Activated CD4-positive, alpha-beta T cell treated with anti-CD3 and anti-CD28 coated beads for 24 hours (primary cell): ENCODE results near the gene KDM4C.
"Not testable (repeated sequence)": the region's sequence is repeated elsewhere in the genome, so short reads cannot be mapped to it uniquely, and the experiment has no call there.

Experiments used
- DNase-seq, 2 donors: peaks; one replicate each; pipeline ENCODE4 v3.0.0-alpha.2; 2020; ENCODE audit warnings: low read depth in 2 of 2

KDM4C gene

GRCh38 chr9:6757456-6758247 is at the start of gene KDM4C:
KDM4C (plus strand) TSS chr9:6757973; CDS start chr9:6792989, 35,016 bp downstream.
- peak; percentile 81 to 90 for DNase-seq

- DNase-seq: no peak
These were observed 49.0 kb upstream of the KDM4C start for GRCh38 chr9:6708732-6709131.

GRCh38 chr9:6711403-6711802 is 46.4 kb upstream of the KDM4C start:
- DNase-seq: no peak

GRCh38 chr9:6712041-6712440 is 45.7 kb upstream of the KDM4C start:
- DNase-seq: no peak

GRCh38 chr9:6714176-6714575 is 43.6 kb upstream of the KDM4C start:
- DNase-seq: no peak

GRCh38 chr9:6715153-6715754 is 42.5 kb upstream of the KDM4C start:
- not testable (repeated sequence) for DNase-seq

- DNase-seq: peak; percentile 49 to 65
These were observed 41.8 kb upstream of the KDM4C start for GRCh38 chr9:6715755-6716643.

GRCh38 chr9:6716766-6717165 is 41.0 kb upstream of the KDM4C start:
- no peak for DNase-seq

GRCh38 chr9:6723881-6724420 is 33.8 kb upstream of the KDM4C start:
- DNase-seq: no peak

- DNase-seq: no peak
These were observed 24.5 kb upstream of the KDM4C start for GRCh38 chr9:6733257-6733656.

- no peak for DNase-seq
These were observed 23.9 kb upstream of the KDM4C start for GRCh38 chr9:6733831-6734230.

- DNase-seq: no peak
These were observed 22.4 kb upstream of the KDM4C start for GRCh38 chr9:6735422-6735821.

GRCh38 chr9:6739218-6739617 is 18.6 kb upstream of the KDM4C start:
- DNase-seq: no peak

- DNase-seq: not testable (repeated sequence)
These were observed 8.9 kb upstream of the KDM4C start for GRCh38 chr9:6748861-6749260.

GRCh38 chr9:6754861-6755260 is 2.9 kb upstream of the KDM4C start:
- DNase-seq: not testable (repeated sequence)

- DNase-seq: peak; percentile 54 to 55
These were observed 679 bp upstream of the KDM4C start for GRCh38 chr9:6757132-6757455.

GRCh38 chr9:6758248-6758497 is 400 bp downstream of the KDM4C start:
- no peak for DNase-seq

GRCh38 chr9:6758498-6759184 is 868 bp downstream of the KDM4C start:
- peak; percentile 4 to 27 for DNase-seq

GRCh38 chr9:6759185-6759977 is 1.6 kb downstream of the KDM4C start:
- DNase-seq: peak in 1 of 2 donors; percentile 2

- no peak for DNase-seq
These were observed 3.5 kb downstream of the KDM4C start for GRCh38 chr9:6761306-6761705.

GRCh38 chr9:6763244-6763643 is 5.5 kb downstream of the KDM4C start:
- no peak for DNase-seq
